ENCODE results near the gene NCS1.

NCS1 gene

GRCh38 chr9:130172161-130172857 lies at the start of gene NCS1:
NCS1 (plus strand) TSS chr9:130172404; CDS start chr9:130172664, 260 bp downstream.
- peak within 1 kb of the TSS; percentile 71 to 85 (median 77) for H3K9ac ChIP-seq
- peaks cover 9 to 30% (median 21%) of the 10 kb centered on the region in 10 experiments; a peak in 19 of 20 replicates for H3K4me1 ChIP-seq
- no peaks in the 10 kb centered on the region for H3K9me3 ChIP-seq (replicated peaks in 1 of 11)
- peaks cover 0 to 20% (median 7%) of the 10 kb centered on the region in 11 experiments; a peak in 9 of 22 replicates for H3K36me3 ChIP-seq
- no peak for TF ChIP-seq Cebpa-rat (IDR thresholded peaks at IDR 0.05)
- peak within 1 kb of the TSS; percentile 54 to 79 (median 70) for H3K4me3 ChIP-seq
- H3K4me2 ChIP-seq = peak within 1 kb of the TSS; percentile 78 to 97 (median 93)
- H4K20me1 ChIP-seq = peaks cover 0 to 43% (median 40%) of the 10 kb centered on the region in 11 experiments; a peak in 18 of 22 replicates
- peak within 1 kb of the TSS in 10 of 11 experiments; percentile 52 to 76 (median 66); a peak in 19 of 22 replicates for H3K27ac ChIP-seq
- peaks cover 0 to 13% (median 6%) of the 10 kb centered on the region in 11 experiments; a peak in 12 of 22 replicates for H3K27me3 ChIP-seq

DNA sequence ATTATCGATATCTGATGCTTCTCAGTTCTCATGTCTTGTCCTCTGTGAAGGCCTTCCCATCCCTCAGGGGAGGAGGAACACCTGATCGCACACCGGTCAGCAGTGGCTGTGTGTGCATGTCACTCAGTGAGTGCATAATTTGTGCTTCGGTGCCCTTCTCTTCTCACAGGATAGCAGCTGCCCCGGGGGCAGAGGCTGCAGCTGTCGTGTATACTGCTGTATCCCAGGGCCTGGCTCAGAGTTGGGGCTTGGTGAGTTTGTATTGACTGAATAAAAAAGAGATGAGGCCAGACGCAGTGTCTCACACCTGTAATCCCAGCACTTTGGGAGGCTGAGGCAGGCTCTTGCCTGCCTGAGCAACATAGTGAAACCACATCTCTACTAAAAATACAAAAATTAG lies 49.7 kb upstream of the NCS1 start:
- Histone ChIP-seq H3K4me1 (peaks cover 19 to 35% (median 22%) of the 10 kb centered on the region in 10 experiments), H3K4me3 (no peak overlapping the region), H3K4me2 (peak overlapping the region in 7 of 11 experiments; percentile 12 to 54 (median 39); a peak in 11 of 22 replicates)

DNA sequence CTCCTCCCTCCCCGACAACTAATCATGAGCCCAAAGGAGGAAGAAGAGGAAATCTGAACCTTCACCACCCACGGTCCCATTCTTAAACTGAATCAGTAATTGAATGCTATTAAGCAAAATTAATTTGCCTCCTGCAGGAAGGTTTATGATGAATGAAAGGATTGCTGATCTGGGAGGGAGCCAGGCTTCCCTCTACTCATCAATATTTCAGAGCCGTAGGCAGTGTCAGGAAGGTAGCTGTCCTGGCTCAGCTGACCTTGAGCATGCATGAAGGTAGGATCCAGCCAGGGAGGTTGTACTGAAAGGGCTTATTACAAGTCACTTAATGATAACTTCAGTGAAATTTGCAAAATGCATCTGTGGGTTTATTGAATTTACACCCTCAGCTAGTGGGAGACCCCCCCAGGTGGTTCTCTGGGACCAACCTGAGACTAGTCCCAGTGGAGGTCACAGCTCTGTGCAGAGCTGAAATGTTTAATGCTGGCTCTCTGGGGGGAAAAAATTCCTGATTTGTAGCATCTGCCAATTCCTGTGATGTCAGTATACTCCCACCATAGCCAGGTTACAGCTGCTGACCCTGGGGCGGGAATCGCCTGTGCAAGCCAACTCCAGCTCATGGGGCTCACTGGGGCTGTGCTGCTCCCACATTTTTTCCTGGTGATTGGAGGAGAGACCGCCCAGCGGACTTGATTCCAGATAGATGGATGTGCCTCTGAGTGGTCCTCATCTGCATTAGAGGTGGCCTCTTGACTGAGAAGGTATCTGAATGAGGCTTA lies 47.9 kb upstream of the NCS1 start:
- H3K4me1 ChIP-seq = peaks cover 31 to 44% (median 38%) of the 10 kb centered on the region in 10 experiments
- H3K36me3 ChIP-seq = peaks cover 10 to 88% (median 57%) of the 10 kb centered on the region in 11 experiments; a peak in 21 of 22 replicates
- H3K4me2 ChIP-seq = no peak overlapping the region
- no peak overlapping the region for H3K9ac ChIP-seq
- no peak overlapping the region for H3K4me3 ChIP-seq
- no peaks in the 10 kb centered on the region for H3K27me3 ChIP-seq
- TF ChIP-seq Cebpa-rat (IDR thresholded peaks at IDR 0.05) = no peak
- H3K9me3 ChIP-seq (replicated peaks in 1 of 11) = no peaks in the 10 kb centered on the region
- peaks cover 0 to 41% (median 9%) of the 10 kb centered on the region in 11 experiments; a peak in 10 of 22 replicates for H4K20me1 ChIP-seq
- no peak overlapping the region for H3K27ac ChIP-seq

More for the DNA sequence above, 49.7 kb upstream of the NCS1 start:
- H3K27ac ChIP-seq = no peak overlapping the region
- no peak for TF ChIP-seq Cebpa-rat (IDR thresholded peaks at IDR 0.05)
- H3K9ac ChIP-seq = peak overlapping the region in 2 of 11 experiments; percentile 16 to 21; a peak in 2 of 22 replicates
- no peaks in the 10 kb centered on the region for H3K27me3 ChIP-seq
- no peaks in the 10 kb centered on the region for H3K9me3 ChIP-seq (replicated peaks in 1 of 11)
- H3K36me3 ChIP-seq = peaks cover 23 to 98% (median 72%) of the 10 kb centered on the region in 11 experiments
- peaks cover 0 to 54% (median 19%) of the 10 kb centered on the region in 11 experiments; a peak in 13 of 22 replicates for H4K20me1 ChIP-seq

GRCh38 chr9:130126721-130127433 lies 45.3 kb upstream of the NCS1 start:
- peak overlapping the region in 10 of 11 experiments; percentile 76 to 94 (median 88); a peak in 16 of 22 replicates for H3K4me2 ChIP-seq
- H3K4me3 ChIP-seq = no peak overlapping the region
- no peak overlapping the region for H3K27ac ChIP-seq
- no peaks in the 10 kb centered on the region for H3K27me3 ChIP-seq
- H4K20me1 ChIP-seq = peaks cover 0 to 24% (median 0%) of the 10 kb centered on the region in 11 experiments; a peak in 3 of 22 replicates
- H3K4me1 ChIP-seq = peaks cover 45 to 63% (median 49%) of the 10 kb centered on the region in 10 experiments
- H3K36me3 ChIP-seq = peaks cover 32 to 89% (median 59%) of the 10 kb centered on the region in 11 experiments
- no peak for TF ChIP-seq Cebpa-rat (IDR thresholded peaks at IDR 0.05)
- peak overlapping the region in 1 of 11 experiments; percentile 68; a peak in 1 of 22 replicates for H3K9ac ChIP-seq
- H3K9me3 ChIP-seq (replicated peaks in 1 of 11) = no peaks in the 10 kb centered on the region

GRCh38 chr9:130128251-130128650 lies 44.0 kb upstream of the NCS1 start:
- Histone ChIP-seq H3K9me3 (replicated peaks in 1 of 11) (no peaks in the 10 kb centered on the region), H4K20me1 (peaks cover 0 to 15% (median 0%) of the 10 kb centered on the region in 11 experiments; a peak in 2 of 22 replicates), H3K27me3 (no peaks in the 10 kb centered on the region), H3K36me3 (peaks cover 32 to 88% (median 58%) of the 10 kb centered on the region in 11 experiments), H3K4me1 (peaks cover 37 to 54% (median 42%) of the 10 kb centered on the region in 10 experiments), H3K4me2 (peak overlapping the region; percentile 76 to 94 (median 88)), H3K9ac (peak overlapping the region; percentile 68 to 82 (median 74)), H3K27ac (peak overlapping the region; percentile 76 to 91 (median 85)), H3K4me3 (peak overlapping the region; percentile 4 to 48 (median 28); a peak in 13 of 20 replicates)
- TF ChIP-seq Cebpa-rat (IDR thresholded peaks at IDR 0.05) = no peak

- peak overlapping the region; percentile 4 to 48 (median 28); a peak in 11 of 20 replicates for H3K4me3 ChIP-seq
- no peak for TF ChIP-seq Cebpa-rat (IDR thresholded peaks at IDR 0.05)
- no peaks in the 10 kb centered on the region for H3K27me3 ChIP-seq
- peak overlapping the region; percentile 76 to 94 (median 88) for H3K4me2 ChIP-seq
- peaks cover 31 to 88% (median 60%) of the 10 kb centered on the region in 11 experiments for H3K36me3 ChIP-seq
- H3K9ac ChIP-seq = peak overlapping the region; percentile 68 to 82 (median 74)
- H3K9me3 ChIP-seq (replicated peaks in 1 of 11) = no peaks in the 10 kb centered on the region
- peaks cover 37 to 54% (median 42%) of the 10 kb centered on the region in 10 experiments for H3K4me1 ChIP-seq
- peaks cover 0 to 15% (median 0%) of the 10 kb centered on the region in 11 experiments; a peak in 2 of 22 replicates for H4K20me1 ChIP-seq
- H3K27ac ChIP-seq = peak overlapping the region; percentile 76 to 91 (median 85)
Measured at GRCh38 chr9:130128733-130129431, 43.3 kb upstream of the NCS1 start.

DNA sequence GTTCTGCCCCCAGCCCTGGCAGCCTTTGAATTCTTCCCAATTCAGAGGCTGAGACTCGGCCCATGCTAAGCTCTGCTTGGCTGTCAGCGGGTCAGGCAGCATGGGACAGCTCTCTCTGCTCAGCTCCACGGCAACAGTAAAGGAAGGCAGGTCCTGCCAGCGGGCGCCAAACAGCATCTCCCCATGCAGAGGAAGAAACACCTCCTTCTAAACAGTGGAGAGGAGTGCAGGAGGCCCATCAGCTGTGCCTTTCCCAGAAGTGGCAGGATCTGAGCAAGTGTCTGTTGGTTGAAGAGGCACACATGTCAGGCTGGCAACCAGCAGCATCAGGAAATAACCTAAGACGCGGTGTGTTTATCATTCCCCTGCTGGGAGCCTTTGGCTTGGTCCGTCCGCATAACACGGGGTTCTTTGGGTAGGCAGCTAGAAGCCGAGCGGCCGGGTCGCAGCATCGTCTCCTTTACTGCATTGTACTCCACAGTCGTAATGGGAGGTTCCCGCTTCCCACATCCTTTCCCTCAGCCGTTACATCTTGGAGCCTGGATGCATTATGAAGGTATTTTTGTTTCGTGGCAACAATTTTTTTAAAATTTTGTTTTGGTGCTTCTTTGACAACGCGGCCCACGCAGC lies 42.7 kb upstream of the NCS1 start:
- peak overlapping the region; percentile 68 to 82 (median 74); a peak in 21 of 22 replicates for H3K9ac ChIP-seq
- H3K27me3 ChIP-seq = no peaks in the 10 kb centered on the region
- TF ChIP-seq Cebpa-rat (IDR thresholded peaks at IDR 0.05) = no peak
- H3K9me3 ChIP-seq (replicated peaks in 1 of 11) = no peaks in the 10 kb centered on the region
- peaks cover 37 to 54% (median 42%) of the 10 kb centered on the region in 10 experiments for H3K4me1 ChIP-seq
- peaks cover 0 to 15% (median 0%) of the 10 kb centered on the region in 11 experiments; a peak in 2 of 22 replicates for H4K20me1 ChIP-seq
- peak overlapping the region; percentile 76 to 94 (median 88) for H3K4me2 ChIP-seq
- H3K27ac ChIP-seq = peak overlapping the region; percentile 76 to 91 (median 85); a peak in 21 of 22 replicates
- peak overlapping the region in 6 of 10 experiments; percentile 4 to 48 (median 28); a peak in 3 of 20 replicates for H3K4me3 ChIP-seq
- peaks cover 25 to 88% (median 57%) of the 10 kb centered on the region in 11 experiments for H3K36me3 ChIP-seq
